ENCODE measurements around the gene LEMD2. TPM values are rescaled to one million over a fixed set of nuclear protein-coding genes. Genes with fewer than 3 reads are reported as not detected.

LEMD2 gene
- total RNA-seq, 2 donors from 2014 or later = 54.4 to 80.5 TPM

DNA sequence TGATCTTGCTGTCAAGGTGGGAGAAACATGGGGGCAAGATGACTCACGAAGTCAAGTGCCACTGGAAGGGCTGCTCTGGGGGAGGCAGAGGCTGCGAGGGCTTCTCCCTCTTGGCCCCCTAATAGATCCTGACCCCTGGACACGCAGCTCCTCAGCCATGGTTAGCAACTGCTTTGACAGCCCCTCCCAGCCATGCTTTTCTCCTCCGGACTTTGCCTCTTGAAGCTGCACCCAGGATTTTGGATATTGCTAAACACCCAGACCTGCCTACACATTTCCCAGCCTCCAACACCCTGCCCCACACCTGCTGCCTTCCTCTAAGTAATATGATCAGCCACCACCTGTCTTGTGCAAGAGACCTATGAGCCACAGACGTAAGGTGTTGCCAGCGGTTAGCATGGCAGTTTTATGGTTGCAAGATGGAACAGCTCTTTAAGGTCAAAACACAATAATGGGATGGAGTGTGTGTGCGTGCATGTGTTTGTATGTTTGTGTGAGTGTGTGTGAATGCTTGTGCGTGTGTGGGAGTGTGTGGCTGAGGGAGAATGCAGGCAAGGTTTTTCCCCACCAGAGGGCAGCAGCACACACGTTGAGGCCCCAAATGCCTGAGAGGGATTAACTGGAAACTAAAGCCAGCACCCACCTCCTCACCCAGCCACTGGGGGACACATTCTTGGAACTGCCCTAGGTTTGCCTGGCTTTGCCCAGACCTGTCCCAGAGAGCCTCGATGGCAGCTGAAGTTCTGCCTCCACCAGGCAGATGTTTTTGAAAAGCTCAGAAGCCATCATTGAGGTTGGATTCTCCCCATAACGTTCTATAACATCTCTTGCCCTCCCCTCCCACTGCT lies 44.7 kb downstream of the LEMD2 start:
- ATAC-seq (peak; percentile 87 to 90), DNase-seq (ENCODE audit: low spot score in 2 of 2) (peak; percentile 65 to 77)
- H3K27ac Mint-ChIP-seq = no peak overlapping the region
- H3K36me3 Mint-ChIP-seq = no peaks in the 10 kb centered on the region
- no peaks in the 10 kb centered on the region for H3K9me3 Mint-ChIP-seq

DNA sequence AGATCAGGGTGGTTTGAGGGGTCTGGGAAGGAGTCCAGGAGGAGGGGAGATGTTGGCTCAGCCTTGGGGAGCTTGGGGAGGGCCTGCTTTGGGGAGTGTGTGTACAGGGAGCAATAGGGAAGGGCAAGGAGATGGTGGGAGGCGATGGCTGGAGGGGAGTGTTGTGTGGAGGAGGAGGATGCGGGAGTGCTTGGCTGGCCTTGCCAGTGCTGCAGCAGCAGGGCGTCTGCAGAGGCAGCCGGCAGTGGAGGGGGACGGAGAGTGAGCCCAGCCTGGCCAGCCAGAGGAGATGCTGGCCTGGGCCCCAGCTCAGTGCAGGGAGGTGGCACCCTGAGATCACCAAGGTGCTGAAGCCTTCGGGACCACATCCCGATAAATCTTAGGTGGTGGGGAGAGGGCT lies 46.1 kb downstream of the LEMD2 start:
- ATAC-seq (no peak), DNase-seq (ENCODE audit: low spot score in 2 of 2) (no peak)
- no peaks in the 10 kb centered on the region for H3K9me3 Mint-ChIP-seq
- H3K36me3 Mint-ChIP-seq = no peaks in the 10 kb centered on the region
- peak overlapping the region in 1 of 2 donors; percentile 3 for H3K27ac Mint-ChIP-seq

DNA sequence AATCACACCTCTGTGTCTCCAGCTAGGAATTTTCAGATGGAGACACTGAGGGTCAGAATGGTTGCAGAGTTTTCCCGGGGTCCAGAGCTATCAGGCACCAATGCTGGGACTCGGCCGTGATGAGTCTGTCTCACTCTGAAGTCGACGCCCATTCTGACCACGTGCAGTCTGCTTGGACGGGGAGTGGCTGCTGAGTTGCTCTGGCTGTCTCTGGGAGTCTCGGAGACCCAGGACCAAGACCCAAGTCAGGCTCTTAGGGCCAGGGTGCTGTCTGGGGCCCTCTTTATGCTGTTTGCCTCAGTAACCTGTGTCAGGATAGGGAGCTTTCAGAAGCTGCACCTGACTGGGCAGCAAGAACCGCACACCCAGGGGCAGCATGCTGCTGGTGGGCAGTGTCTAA lies 46.8 kb downstream of the LEMD2 start:
- ATAC-seq (no peak), DNase-seq (ENCODE audit: low spot score in 2 of 2) (no peak)
- no peaks in the 10 kb centered on the region for H3K36me3 Mint-ChIP-seq
- H3K27ac Mint-ChIP-seq = no peak overlapping the region
- no peaks in the 10 kb centered on the region for H3K9me3 Mint-ChIP-seq

DNA sequence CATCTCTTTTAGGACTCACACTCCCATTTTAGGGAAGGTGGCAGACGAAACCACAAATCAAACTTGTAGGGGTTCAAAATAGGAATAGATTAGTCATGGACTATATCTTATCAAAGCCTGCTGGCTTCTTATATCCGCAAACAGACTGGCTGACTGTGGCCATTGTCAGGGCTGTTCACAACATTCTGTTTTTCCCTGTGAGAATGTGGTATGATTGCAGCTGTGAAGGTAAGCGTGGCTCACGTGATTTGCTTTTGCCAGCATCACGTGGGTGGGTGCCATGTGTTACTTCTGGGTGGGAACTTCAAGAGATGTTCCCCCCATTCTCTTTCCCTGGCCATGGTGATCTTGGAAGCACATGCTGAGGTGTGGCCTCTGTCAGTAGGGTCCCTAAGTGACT lies 48.1 kb downstream of the LEMD2 start:
- ATAC-seq (no peak), DNase-seq (ENCODE audit: low spot score in 2 of 2) (no peak)
- Mint-ChIP-seq H3K27ac (no peak overlapping the region), H3K9me3 (no peaks in the 10 kb centered on the region), H3K36me3 (no peaks in the 10 kb centered on the region)

DNA sequence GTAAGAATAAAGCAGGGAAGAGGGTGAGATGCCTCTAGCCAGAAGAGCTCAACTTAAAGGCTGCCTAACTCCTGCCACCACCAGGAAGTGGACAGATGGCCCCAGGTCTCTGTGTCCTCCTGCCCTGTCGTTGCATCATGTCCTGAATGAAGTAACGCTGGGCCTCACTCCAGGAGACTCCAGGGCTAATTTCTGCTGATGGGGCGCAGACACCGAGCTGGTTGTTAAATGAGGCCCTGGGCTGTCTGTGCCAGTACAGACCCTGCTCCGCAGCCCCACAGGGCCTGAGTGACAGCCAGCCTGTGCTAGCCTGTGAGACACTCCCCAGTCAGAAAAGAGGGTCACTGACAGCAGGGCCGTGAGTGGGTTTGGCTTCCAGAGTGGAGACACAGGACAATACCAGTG lies 48.7 kb downstream of the LEMD2 start:
- Mint-ChIP-seq H3K9me3 (no peaks in the 10 kb centered on the region), H3K27ac (no peak overlapping the region), H3K36me3 (no peaks in the 10 kb centered on the region)
- ATAC-seq (no peak), DNase-seq (ENCODE audit: low spot score in 2 of 2) (no peak)

DNA sequence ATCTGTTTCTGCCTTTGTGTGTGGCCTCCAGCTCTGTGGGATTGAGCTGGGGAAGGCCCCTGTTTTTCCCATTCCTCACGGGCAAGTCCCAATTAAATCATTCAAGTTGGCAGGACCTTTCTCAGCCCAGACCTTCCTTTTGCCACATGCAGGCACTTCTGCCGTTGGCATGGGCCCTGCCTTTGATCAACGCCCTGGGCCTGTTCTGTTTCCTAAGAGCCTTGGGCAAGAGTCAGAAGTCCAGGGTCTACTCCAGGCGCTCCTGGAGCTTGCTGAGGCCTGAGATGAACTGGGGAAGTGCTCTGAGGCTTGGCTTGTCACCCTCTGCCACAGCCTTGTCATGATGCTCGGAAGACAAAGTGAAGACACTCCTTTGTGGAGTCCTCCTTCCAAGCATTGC lies 49.4 kb downstream of the LEMD2 start:
- no peaks in the 10 kb centered on the region for H3K36me3 Mint-ChIP-seq
- H3K9me3 Mint-ChIP-seq = no peaks in the 10 kb centered on the region
- no peak overlapping the region for H3K27ac Mint-ChIP-seq
- ATAC-seq (no peak), DNase-seq (ENCODE audit: low spot score in 2 of 2) (no peak)

DNA sequence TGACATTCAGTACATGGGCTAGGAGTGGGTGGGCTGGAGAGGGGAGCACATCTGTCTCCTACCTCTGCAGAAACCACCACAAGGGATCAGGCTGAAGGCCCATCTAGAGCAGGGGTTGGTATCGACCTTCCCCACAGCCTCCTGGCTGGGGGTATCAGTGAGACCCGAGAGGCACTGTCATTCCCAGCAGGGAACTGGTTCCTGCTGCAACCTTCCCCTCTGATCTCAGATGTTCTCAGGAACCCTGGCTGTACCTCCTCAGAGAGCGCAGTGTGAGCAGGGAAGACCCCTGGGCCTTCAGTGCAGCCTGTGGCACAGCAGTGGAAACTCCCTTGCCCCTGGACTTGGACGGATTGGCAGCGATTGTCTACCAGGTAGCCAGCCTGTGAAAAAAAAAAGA lies 50.1 kb downstream of the LEMD2 start:
- H3K36me3 Mint-ChIP-seq = no peaks in the 10 kb centered on the region
- ATAC-seq = no peak
- H3K9me3 Mint-ChIP-seq = no peaks in the 10 kb centered on the region
- DNase-seq (ENCODE audit: low spot score in 2 of 2) = no peak
- H3K27ac Mint-ChIP-seq = no peak overlapping the region

DNA sequence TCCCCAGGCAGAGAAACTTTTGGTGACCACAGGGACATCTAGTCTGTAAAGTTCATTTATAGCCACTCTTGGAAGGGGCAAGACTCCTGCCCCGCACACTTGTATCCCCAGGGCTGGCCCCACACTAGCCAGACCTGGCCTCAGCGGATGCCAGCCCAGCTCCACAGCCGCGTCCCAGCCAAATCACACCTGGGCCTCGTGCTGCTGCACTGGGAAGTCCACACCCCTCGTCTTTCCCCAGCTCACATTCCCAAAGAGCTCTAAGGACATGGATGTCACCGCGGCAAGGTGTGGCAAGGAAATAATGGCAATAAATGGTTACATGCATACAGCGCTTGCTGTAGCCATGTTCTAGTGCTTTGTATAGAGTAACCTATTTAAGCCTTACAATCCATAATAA lies 50.8 kb downstream of the LEMD2 start:
- H3K27ac Mint-ChIP-seq = no peak overlapping the region
- H3K36me3 Mint-ChIP-seq = no peaks in the 10 kb centered on the region
- no peaks in the 10 kb centered on the region for H3K9me3 Mint-ChIP-seq
- no peak for DNase-seq (ENCODE audit: low spot score in 2 of 2)
- ATAC-seq = no peak

DNA sequence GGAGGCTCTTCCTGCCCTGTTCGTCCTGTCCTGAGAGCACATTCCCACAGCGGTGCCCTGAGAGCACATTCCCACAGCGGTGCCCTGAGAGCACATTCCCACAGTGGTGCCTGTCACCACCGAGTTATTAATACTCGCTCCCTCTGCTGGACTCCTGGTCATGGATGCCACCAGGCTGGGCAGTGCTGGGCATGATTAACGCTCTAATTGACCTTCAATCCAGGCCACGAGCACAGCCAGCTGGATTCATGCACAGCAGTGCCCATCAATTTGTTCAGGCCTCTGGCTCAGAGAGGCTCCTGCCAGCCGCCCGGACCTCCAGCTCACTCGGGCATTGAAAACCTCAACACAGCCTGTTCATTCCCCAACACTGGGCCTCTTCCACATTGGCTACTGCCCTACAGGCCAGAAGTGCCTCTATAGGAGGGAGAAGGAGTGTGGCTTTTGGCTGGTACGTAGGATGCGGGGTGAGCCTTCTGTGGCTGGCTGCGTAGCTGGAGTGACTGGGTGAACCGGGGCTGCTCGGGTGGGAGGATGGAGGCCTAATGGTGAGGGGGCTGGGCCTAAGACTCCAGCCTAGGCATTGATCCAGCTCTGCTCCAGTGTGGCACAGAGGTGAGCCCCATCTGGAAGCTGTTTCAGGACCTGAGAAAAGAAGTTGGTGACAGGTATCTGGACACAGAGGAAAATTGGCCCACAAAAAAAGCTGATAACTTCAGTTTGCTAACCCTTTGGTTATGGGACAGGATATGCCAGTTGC lies 51.5 kb downstream of the LEMD2 start:
- Mint-ChIP-seq H3K9me3 (no peaks in the 10 kb centered on the region), H3K36me3 (no peaks in the 10 kb centered on the region), H3K27ac (no peak overlapping the region)
- ATAC-seq = no peak
- no peak for DNase-seq (ENCODE audit: low spot score in 2 of 2)

DNA sequence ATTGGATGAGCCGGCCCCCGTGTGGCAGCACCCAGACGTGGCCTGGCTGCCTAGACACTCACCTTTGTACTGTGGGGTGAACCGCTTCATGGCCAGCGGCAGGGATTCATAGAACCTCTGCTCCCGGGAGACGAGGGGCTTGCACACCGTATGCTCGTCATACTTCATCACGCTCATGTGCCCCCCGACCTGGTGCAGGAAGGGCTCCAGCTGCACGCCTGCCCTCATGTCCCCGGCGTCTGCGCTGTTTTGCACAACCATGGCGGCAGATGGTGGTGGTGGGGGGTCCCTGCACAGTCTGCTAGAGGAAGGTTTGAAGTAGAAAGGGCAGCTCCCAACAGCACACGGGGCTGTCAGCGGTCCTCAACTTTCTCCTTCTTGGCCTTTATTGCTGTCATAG lies 53.7 kb downstream of the LEMD2 start:
- H3K36me3 Mint-ChIP-seq = no peaks in the 10 kb centered on the region
- ATAC-seq (no peak), DNase-seq (ENCODE audit: low spot score in 2 of 2) (no peak)
- no peak overlapping the region for H3K27ac Mint-ChIP-seq
- no peaks in the 10 kb centered on the region for H3K9me3 Mint-ChIP-seq

DNA sequence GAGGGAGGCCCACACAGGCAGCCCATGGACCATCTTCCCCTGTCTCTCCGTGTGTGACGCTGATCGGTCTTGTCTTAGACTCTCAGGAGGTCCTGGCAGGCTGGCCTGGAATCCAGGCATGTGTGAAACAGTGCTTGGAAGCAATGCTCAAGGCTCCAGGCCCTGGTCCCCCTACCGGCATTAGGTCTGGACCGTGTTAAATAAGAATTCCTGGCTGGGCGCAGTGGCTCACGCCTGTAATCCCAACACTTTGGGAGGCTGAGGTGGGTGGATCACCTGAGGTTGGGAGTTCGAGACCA lies 55.3 kb downstream of the LEMD2 start:
- H3K27ac Mint-ChIP-seq = no peak overlapping the region
- DNase-seq (ENCODE audit: low spot score in 2 of 2) = no peak
- no peaks in the 10 kb centered on the region for H3K9me3 Mint-ChIP-seq
- no peaks in the 10 kb centered on the region for H3K36me3 Mint-ChIP-seq
- no peak for ATAC-seq

DNA sequence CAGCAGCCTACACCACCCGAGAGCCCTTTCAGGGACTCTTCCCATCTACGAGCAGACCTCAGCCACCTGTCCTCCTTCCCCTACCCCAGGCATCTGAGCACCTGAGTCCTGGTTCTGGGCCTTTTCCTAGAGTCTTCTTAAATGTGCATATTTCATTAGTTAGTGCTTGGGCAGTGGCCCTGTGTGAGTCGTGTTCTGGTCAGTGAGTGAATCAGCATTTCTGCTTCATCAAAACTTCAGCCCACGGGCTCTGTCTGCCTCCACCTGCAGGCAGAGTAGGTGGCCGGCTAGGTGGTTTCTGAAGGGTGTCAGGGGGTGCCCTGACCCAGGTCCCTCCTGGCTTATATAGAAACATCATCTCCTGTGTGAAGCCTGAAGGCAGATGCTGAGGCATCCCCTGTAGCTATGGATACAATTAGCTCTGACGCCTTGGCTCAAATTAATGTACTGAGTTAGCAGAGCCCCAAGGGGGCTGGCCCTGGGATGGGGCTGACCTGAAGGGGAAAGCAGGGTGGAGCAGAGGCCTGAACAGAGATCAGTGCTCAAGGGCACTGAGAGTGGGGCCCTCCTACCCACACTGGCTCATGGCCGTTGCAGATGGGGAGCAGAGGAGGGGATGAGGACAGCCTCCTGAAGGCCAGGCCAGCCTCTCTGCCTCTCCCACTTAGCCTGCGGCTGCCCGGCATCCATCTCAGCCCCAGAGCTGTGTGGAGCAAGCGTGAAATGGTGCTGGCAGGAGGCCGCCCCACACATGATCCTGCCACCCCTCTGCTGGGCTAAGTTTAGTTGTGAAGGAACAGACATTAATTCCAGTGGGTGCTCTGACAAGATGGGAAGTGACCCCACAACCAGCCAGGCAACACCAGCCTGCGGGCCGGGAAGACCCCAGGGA lies 55.9 kb downstream of the LEMD2 start:
- no peaks in the 10 kb centered on the region for H3K36me3 Mint-ChIP-seq
- H3K27ac Mint-ChIP-seq = peak overlapping the region in 1 of 2 donors; percentile 29
- DNase-seq (ENCODE audit: low spot score in 2 of 2) = no peak
- H3K9me3 Mint-ChIP-seq = no peaks in the 10 kb centered on the region
- ATAC-seq = peak in 1 of 2 donors; percentile 16

DNA sequence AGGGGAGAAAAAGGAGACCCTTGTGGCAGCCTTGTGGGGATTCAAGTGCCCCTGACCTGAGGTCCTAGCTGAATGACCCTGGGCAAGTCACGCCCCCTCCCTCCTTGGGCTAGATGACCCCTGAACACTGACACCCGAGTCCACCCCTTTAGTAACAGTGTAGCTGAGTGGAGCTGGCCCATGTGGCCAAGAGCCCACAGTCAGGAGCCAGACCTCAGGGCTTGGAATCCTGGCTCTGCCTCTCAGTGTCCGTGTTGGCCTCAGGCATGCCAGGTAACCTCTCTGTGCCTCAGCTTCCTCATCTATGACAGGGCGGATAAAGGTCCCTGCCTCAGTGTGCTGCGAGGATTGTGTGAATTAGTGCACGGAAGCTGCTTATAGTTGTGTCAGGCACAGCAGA lies 56.5 kb downstream of the LEMD2 start:
- ATAC-seq (no peak), DNase-seq (ENCODE audit: low spot score in 2 of 2) (no peak)
- no peaks in the 10 kb centered on the region for H3K9me3 Mint-ChIP-seq
- no peaks in the 10 kb centered on the region for H3K36me3 Mint-ChIP-seq
- H3K27ac Mint-ChIP-seq = peak overlapping the region in 1 of 2 donors; percentile 29

DNA sequence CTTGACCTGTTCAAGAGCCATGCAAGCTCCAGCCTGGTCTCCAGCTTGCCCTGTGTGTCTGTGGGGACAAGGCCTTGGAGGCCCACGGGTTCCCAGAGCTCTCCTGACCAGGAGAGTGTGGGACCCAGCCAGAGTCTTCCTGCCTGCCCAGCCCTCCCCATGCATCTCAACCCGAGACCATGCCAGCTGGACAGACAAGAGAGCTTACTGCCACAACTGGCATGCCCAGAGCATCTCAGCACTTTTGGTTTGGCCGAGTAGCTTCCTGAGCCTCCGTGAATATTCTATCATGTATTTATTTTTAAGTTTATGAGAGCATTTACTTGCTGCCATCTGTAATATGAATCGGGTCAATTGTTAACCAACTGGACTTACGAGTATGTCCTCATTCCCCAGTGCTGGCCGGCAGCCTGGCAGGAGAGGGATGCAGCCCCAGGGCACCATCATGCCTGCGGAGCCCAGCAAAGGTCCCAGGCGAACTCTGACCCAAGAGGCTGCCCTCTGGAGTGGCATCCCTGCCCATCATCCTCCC lies 57.1 kb downstream of the LEMD2 start:
- Mint-ChIP-seq H3K36me3 (no peaks in the 10 kb centered on the region), H3K9me3 (no peaks in the 10 kb centered on the region), H3K27ac (no peak overlapping the region)
- DNase-seq (ENCODE audit: low spot score in 2 of 2) = no peak
- ATAC-seq = no peak

DNA sequence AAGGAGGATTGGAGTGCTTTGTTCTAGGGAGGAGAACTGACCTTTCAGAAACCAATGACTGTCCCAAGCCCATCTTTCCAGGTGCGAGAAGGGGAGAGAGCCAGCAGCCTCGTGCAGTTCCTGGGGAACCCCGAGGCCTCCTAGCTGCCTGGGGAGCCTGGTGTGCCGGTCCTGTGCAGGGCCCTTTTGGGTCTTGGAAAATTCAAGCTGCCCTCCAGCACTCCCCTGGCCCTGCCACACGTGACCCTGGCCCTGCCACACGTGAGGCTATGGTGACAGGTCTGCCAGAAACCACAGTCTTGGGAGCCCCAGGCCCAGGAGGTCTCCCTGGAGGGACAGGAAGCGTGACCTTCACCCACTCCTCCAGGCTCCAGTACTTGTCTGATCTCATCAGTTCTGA lies 57.9 kb downstream of the LEMD2 start:
- DNase-seq (ENCODE audit: low spot score in 2 of 2) (no peak), ATAC-seq (no peak)
- H3K36me3 Mint-ChIP-seq = no peaks in the 10 kb centered on the region
- H3K9me3 Mint-ChIP-seq = no peaks in the 10 kb centered on the region
- H3K27ac Mint-ChIP-seq = no peak overlapping the region

DNA sequence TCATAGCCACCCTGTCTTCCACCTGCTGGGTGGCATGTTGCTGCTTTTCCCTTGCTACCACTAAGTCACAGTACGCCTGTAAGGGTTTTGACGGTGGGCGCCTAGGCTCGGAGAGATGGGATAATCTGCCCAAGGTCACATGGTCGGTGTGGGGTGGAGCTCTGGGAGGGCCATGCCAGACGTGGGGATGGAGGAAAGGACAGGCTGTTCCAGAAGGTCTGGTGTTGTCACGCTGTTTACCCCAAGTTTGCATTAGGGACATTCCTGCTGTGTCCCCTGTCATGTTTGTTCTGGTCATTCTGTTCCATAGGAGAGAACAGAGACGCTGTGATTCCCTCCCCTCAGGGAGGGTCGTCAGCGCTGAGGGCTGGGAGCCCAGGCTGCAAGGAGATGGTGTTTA lies 58.3 kb downstream of the LEMD2 start:
- ATAC-seq (no peak), DNase-seq (ENCODE audit: low spot score in 2 of 2) (no peak)
- H3K27ac Mint-ChIP-seq = no peak overlapping the region
- H3K9me3 Mint-ChIP-seq = no peaks in the 10 kb centered on the region
- no peaks in the 10 kb centered on the region for H3K36me3 Mint-ChIP-seq

DNA sequence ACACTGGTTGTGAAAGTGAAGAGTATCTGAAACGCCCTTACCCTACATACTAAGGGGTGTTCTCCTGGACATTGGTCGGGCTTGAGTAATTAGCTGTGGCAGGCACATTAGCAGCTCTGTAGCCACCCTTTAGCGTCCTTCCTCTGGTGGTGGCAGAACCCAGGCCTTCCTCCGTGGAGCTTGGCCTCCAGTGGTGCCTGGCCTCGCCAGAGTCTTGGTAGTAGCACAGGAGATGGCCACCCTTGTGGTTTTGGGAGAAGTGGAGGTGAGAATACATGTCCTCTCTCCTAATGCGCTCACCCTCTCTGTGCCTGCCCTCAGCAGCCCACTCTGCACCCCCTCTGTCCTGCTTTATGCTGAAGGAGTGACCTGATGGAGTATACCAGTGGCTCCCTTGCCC lies 59.9 kb downstream of the LEMD2 start:
- H3K36me3 Mint-ChIP-seq = no peaks in the 10 kb centered on the region
- no peak for ATAC-seq
- no peak overlapping the region for H3K27ac Mint-ChIP-seq
- no peaks in the 10 kb centered on the region for H3K9me3 Mint-ChIP-seq
- no peak for DNase-seq (ENCODE audit: low spot score in 2 of 2)
